ENCODE results near the gene CERKL. TPM values are rescaled to one million over a fixed set of nuclear protein-coding genes. Genes with fewer than 3 reads are reported as not detected.
A peak's percentile ranks its signal among the peaks of the same experiment; 100 is the strongest.

The CERKL gene
- total RNA-seq, 1 experiment from 2014 or later, result 0.23 TPM

GRCh38 chr2:181682795-181683517 lies 26.1 kb upstream of the CERKL start:
- Mint-ChIP-seq H3K27ac (ENCODE audit: low read depth, unreplicated experiment) (no peak overlapping the region), H3K4me1 (ENCODE audit: insufficient read depth, unreplicated experiment) (no peaks in the 10 kb centered on the region), H3K27me3 (ENCODE audit: insufficient read depth, unreplicated experiment) (peaks cover 85% of the 10 kb centered on the region), H3K36me3 (ENCODE audit: insufficient read depth, unreplicated experiment) (peaks cover 7% of the 10 kb centered on the region), H3K4me3 (ENCODE audit: unreplicated experiment) (peak overlapping the region; percentile 33), H3K9me3 (ENCODE audit: unreplicated experiment) (peaks cover 20% of the 10 kb centered on the region)
- no peak for TF ChIP-seq CTCF (IDR thresholded peaks at IDR 0.05; ENCODE audit: unreplicated experiment)
- no TSS peak for BruUV-seq (replicated peaks)
- DNase-seq (ENCODE audit: unreplicated experiment), result no peak
- POLR2A ChIA-PET, result no interaction called here
- CTCF ChIA-PET, result interaction anchor here (0.7 kb wide), 1 partner anchor 416 kb away, joined by 3 read pairs; no protein-coding TSS in a partner anchor
- intact Hi-C loops (cut with micrococcal nuclease), result no loop called here

GRCh38 chr2:181682026-181682789 lies 25.3 kb upstream of the CERKL start:
- no peaks in the 10 kb centered on the region for H3K4me1 Mint-ChIP-seq (ENCODE audit: insufficient read depth, unreplicated experiment)
- DNase-seq (ENCODE audit: unreplicated experiment), result no peak
- H3K27me3 Mint-ChIP-seq (ENCODE audit: insufficient read depth, unreplicated experiment), result peaks cover 85% of the 10 kb centered on the region
- CTCF ChIA-PET, result no interaction called here
- no peak overlapping the region for H3K27ac Mint-ChIP-seq (ENCODE audit: low read depth, unreplicated experiment)
- no peak overlapping the region for H3K4me3 Mint-ChIP-seq (ENCODE audit: unreplicated experiment)
- H3K9me3 Mint-ChIP-seq (ENCODE audit: unreplicated experiment), result peaks cover 20% of the 10 kb centered on the region
- BruUV-seq (replicated peaks), result no TSS peak
- POLR2A ChIA-PET, result no interaction called here
- H3K36me3 Mint-ChIP-seq (ENCODE audit: insufficient read depth, unreplicated experiment), result peaks cover 7% of the 10 kb centered on the region
- TF ChIP-seq CTCF (IDR thresholded peaks at IDR 0.05; ENCODE audit: unreplicated experiment), result no peak
- intact Hi-C loops (cut with micrococcal nuclease), result no loop called here

- TF ChIP-seq CTCF (IDR thresholded peaks at IDR 0.05; ENCODE audit: unreplicated experiment), result no peak
- H3K27me3 Mint-ChIP-seq (ENCODE audit: insufficient read depth, unreplicated experiment), result peaks cover 82% of the 10 kb centered on the region
Observed at GRCh38 chr2:181680937-181681811, 24.3 kb upstream of the CERKL start.

More at GRCh38 chr2:181680937-181681811, 24.3 kb upstream of the CERKL start:
- intact Hi-C loops (cut with micrococcal nuclease), result no loop called here
- peaks cover 20% of the 10 kb centered on the region for H3K9me3 Mint-ChIP-seq (ENCODE audit: unreplicated experiment)
- H3K4me3 Mint-ChIP-seq (ENCODE audit: unreplicated experiment), result no peak overlapping the region
- peaks cover 7% of the 10 kb centered on the region for H3K36me3 Mint-ChIP-seq (ENCODE audit: insufficient read depth, unreplicated experiment)
- BruUV-seq (replicated peaks), result no TSS peak
- ChIA-PET CTCF (no interaction called here), POLR2A (no interaction called here)
- no peak for DNase-seq (ENCODE audit: unreplicated experiment)
- H3K4me1 Mint-ChIP-seq (ENCODE audit: insufficient read depth, unreplicated experiment), result no peaks in the 10 kb centered on the region
- H3K27ac Mint-ChIP-seq (ENCODE audit: low read depth, unreplicated experiment), result no peak overlapping the region
